Peyer's patch (tissue), 4 donors: Measurements from ENCODE around the gene LIPT2.

ENCODE experiments used
- CTCF ChIP-seq, 6 experiments: fragments of 450-650 bp in 4 of 6; fragments of 200-600 bp in 2 of 6; sonication (generic) in 1 of 6; IDR thresholded peaks; one replicate each; pipeline ENCODE4 v1.5.1; 2017 to 2019; ENCODE audit warnings: antibody characterized with exemption in 6 of 6, mild to moderate bottlenecking in 3 of 6, moderate library complexity in 1 of 6
- POLR2A ChIP-seq, 2 donors: fragments of 450-650 bp; IDR thresholded peaks; one replicate each; pipeline ENCODE4 v1.5.1; 2017; ENCODE audit warnings: antibody characterized with exemption in 2 of 2, mild to moderate bottlenecking in 2 of 2, moderate library complexity in 2 of 2

DNA sequence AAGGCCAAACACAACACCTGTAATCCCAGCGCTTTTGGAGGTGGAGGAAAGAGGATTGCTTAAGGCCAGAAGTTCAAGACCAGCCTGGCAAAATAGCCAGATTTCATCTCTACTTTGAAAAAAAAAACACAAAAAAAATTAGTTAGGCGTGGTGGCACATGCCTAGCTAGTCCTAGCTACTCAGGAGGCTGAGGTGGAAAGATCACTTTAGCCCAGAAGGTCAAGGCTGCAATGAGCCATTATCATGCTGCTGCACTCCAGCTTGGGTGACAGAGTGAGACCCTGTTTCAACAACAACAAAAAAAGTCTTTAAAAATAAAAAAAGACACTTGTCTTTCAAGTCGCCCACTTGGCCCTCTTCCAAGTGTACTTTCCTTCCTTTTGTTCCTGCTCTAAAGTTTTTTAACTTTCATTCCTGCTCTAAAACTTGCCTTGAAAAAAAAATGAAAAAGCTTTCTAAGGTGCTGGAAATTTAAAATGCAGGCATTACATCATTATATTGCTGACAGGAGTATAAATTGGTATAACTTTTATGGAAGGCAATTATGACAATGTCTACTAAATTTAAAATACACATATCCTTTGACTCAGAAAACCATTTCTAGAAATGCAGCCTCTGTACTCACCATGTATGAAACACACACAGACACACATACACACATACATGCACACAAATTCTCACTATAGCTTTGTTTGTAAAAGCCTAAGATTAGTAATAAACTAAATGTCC is 12.7 kb downstream of the LIPT2 start:
- TF ChIP-seq CTCF (IDR thresholded peaks at IDR 0.05) (no peak), POLR2A (IDR thresholded peaks at IDR 0.05) (no peak)
